NCI-H1417 (cell line): ENCODE measurements around the gene SLC25A53.

Experiments
- DNase-seq, 3 experiments: peaks; one replicate each; lab custom pipeline; 2025; lab: John Stamatoyannopoulos, UW

The SLC25A53 gene

GRCh38 chrX:104156630-104157529 is at the start of gene SLC25A53:
Gene SLC25A53, minus strand, starts transcription at chrX:104157009. Its CDS starts 51,752 bp downstream, at chrX:104105257.
- peak; percentile 84 to 98 (median 93) for DNase-seq

GRCh38 chrX:104205548-104205947 is 48.7 kb upstream of the SLC25A53 start:
- DNase-seq = no peak

- peak; percentile 4 to 56 (median 33) for DNase-seq
These were observed 38.8 kb upstream of the SLC25A53 start for GRCh38 chrX:104195489-104196084.

- DNase-seq = no peak
These were observed 38.2 kb upstream of the SLC25A53 start for GRCh38 chrX:104195013-104195412.

GRCh38 chrX:104193485-104193884 is 36.7 kb upstream of the SLC25A53 start:
- no peak for DNase-seq

GRCh38 chrX:104189837-104190236 is 33.0 kb upstream of the SLC25A53 start:
- DNase-seq = no peak

GRCh38 chrX:104187931-104188330 is 31.1 kb upstream of the SLC25A53 start:
- no peak for DNase-seq

GRCh38 chrX:104183685-104184084 is 26.9 kb upstream of the SLC25A53 start:
- no peak for DNase-seq

GRCh38 chrX:104173841-104174240 is 17.0 kb upstream of the SLC25A53 start:
- no peak for DNase-seq

GRCh38 chrX:104172788-104173187 is 16.0 kb upstream of the SLC25A53 start:
- no peak for DNase-seq

- no peak for DNase-seq
These were observed 15.3 kb upstream of the SLC25A53 start for GRCh38 chrX:104172121-104172520.

GRCh38 chrX:104168127-104168526 is 11.3 kb upstream of the SLC25A53 start:
- no peak for DNase-seq

- no peak for DNase-seq
These were observed 10.1 kb upstream of the SLC25A53 start for GRCh38 chrX:104166735-104167436.

- peak; percentile 87 to 94 (median 92) for DNase-seq
These were observed 9.3 kb upstream of the SLC25A53 start, which contains the start of gene FAM199X for GRCh38 chrX:104165894-104166734. Gene FAM199X, plus strand, starts transcription at chrX:104166453. Its CDS starts 333 bp downstream, at chrX:104166786.

GRCh38 chrX:104151037-104151436 is 5.8 kb downstream of the SLC25A53 start:
- no peak for DNase-seq

- DNase-seq = no peak
These were observed 15.6 kb downstream of the SLC25A53 start for GRCh38 chrX:104141087-104141760.

- DNase-seq = peak in 1 of 3 experiments; percentile 31
These were observed 19.3 kb downstream of the SLC25A53 start for GRCh38 chrX:104137496-104137895.

GRCh38 chrX:104136241-104137019 is 20.4 kb downstream of the SLC25A53 start:
- DNase-seq = peak; percentile 67 to 93 (median 70)

GRCh38 chrX:104135677-104136076 is 21.1 kb downstream of the SLC25A53 start:
- DNase-seq = no peak
